Tibial artery (tissue), 4 donors: ENCODE measurements around the gene SCN3A.

Source experiments
- DNase-seq, 2 donors: peaks; one replicate each; pipeline ENCODE4 v3.0.0-alpha.2; 2019
- H3K27ac ChIP-seq, 2 donors: fragments of 200-600 bp; sonication (generic) in 1 of 2; 1 replicate in 1 of 2; 2 replicates in 1 of 2; pipeline ENCODE4 v1.5.1; 2018 to 2019; ENCODE audit warnings: mild to moderate bottlenecking in 1 of 2
- H3K27me3 ChIP-seq, 2 donors: fragments of 200-600 bp; sonication (generic) in 1 of 2; one replicate each; pipeline versions ENCODE4 v1.5.1 to v1.6.0; 2016 to 2019
- H3K36me3 ChIP-seq, 3 donors: fragments of 200-600 bp; sonication (generic) in 2 of 3; one replicate each; pipeline ENCODE4 v1.5.1; 2016 to 2019; ENCODE audit warnings: mild to moderate bottlenecking in 2 of 3
- H3K4me1 ChIP-seq, 4 donors: fragments of 200-600 bp; sonication (generic) in 2 of 4; 1 replicate in 3 of 4; 2 replicates in 1 of 4; pipeline ENCODE4 v1.5.1; 2016 to 2019
- H3K4me3 ChIP-seq, 2 donors: fragments of 200-600 bp; sonication (generic) in 1 of 2; 1 replicate in 1 of 2; 2 replicates in 1 of 2; pipeline ENCODE4 v1.5.1; 2018 to 2019; ENCODE audit warnings: mild to moderate bottlenecking in 2 of 2
- H3K9me3 ChIP-seq, 3 donors: fragments of 200-600 bp; sonication (generic) in 1 of 3; one replicate each; pipeline ENCODE4 v1.5.1; 2016 to 2019
- CTCF ChIP-seq, 2 experiments: fragments of 200-600 bp in 1 of 2; fragments of 450-650 bp in 1 of 2; IDR thresholded peaks; one replicate each; pipeline ENCODE4 v1.5.1; 2017 to 2019; ENCODE audit warnings: antibody characterized with exemption in 2 of 2, mild to moderate bottlenecking in 1 of 2, moderate library complexity in 1 of 2
- intact Hi-C: fragments of 100-400 bp; cut with DNase I; formaldehyde crosslinking; loops from one replicate; pipeline ENCODE4 v1.15.0; 2023; ENCODE audit warnings: low total_unique reads

The SCN3A gene

GRCh38 chr2:165227571-165227970 lies 23.7 kb upstream of the SCN3A start:
- DNase-seq, result no peak
- no peaks in the 10 kb centered on the region for H3K9me3 ChIP-seq
- H3K4me3 ChIP-seq, result no peak overlapping the region
- H3K27ac ChIP-seq, result no peak overlapping the region
- no peaks in the 10 kb centered on the region for H3K4me1 ChIP-seq
- H3K36me3 ChIP-seq, result no peaks in the 10 kb centered on the region
- intact Hi-C loops, result no loop called here
- no peaks in the 10 kb centered on the region for H3K27me3 ChIP-seq
- TF ChIP-seq CTCF (IDR thresholded peaks at IDR 0.05), result no peak

GRCh38 chr2:165224941-165225340 lies 21.1 kb upstream of the SCN3A start:
- no peaks in the 10 kb centered on the region for H3K4me1 ChIP-seq
- no peak for TF ChIP-seq CTCF (IDR thresholded peaks at IDR 0.05)
- H3K36me3 ChIP-seq, result no peaks in the 10 kb centered on the region
- intact Hi-C loops, result no loop called here
- no peak for DNase-seq
- H3K27me3 ChIP-seq, result no peaks in the 10 kb centered on the region
- no peak overlapping the region for H3K4me3 ChIP-seq
- no peaks in the 10 kb centered on the region for H3K9me3 ChIP-seq
- H3K27ac ChIP-seq, result no peak overlapping the region

DNA sequence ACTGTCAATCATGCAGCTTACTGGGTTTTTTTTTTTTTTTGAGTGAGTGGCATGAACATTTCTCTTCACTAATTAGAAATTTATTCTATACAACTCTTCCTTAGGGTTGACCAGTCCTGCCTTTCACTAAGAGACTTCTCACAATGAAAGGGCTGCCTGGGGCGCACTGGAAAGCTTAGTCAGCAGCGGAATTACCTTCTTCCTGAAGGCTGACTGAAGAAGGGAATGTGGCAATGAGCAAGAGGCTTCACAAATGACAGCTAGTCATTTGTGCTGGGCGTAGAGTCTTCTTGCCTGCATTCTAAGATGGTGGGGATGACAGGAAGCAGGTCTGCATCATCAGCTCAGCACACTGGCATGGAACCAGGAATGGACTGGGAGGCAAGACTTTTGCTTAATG lies 15.6 kb upstream of the SCN3A start:
- TF ChIP-seq CTCF (IDR thresholded peaks at IDR 0.05), result no peak
- H3K4me3 ChIP-seq, result no peak overlapping the region
- no peaks in the 10 kb centered on the region for H3K4me1 ChIP-seq

GRCh38 chr2:165214093-165214492 lies 10.2 kb upstream of the SCN3A start:
- no peak for TF ChIP-seq CTCF (IDR thresholded peaks at IDR 0.05)
- Histone ChIP-seq H3K36me3 (no peaks in the 10 kb centered on the region), H3K4me3 (no peak overlapping the region), H3K4me1 (no peaks in the 10 kb centered on the region), H3K27me3 (no peaks in the 10 kb centered on the region), H3K9me3 (no peaks in the 10 kb centered on the region), H3K27ac (no peak overlapping the region)
- DNase-seq, result no peak
- intact Hi-C loops, result no loop called here

More for the DNA sequence above, 15.6 kb upstream of the SCN3A start:
- Histone ChIP-seq H3K36me3 (no peaks in the 10 kb centered on the region), H3K27ac (no peak overlapping the region), H3K27me3 (no peaks in the 10 kb centered on the region), H3K9me3 (no peaks in the 10 kb centered on the region)
- DNase-seq, result no peak
- intact Hi-C loops, result no loop called here

DNA sequence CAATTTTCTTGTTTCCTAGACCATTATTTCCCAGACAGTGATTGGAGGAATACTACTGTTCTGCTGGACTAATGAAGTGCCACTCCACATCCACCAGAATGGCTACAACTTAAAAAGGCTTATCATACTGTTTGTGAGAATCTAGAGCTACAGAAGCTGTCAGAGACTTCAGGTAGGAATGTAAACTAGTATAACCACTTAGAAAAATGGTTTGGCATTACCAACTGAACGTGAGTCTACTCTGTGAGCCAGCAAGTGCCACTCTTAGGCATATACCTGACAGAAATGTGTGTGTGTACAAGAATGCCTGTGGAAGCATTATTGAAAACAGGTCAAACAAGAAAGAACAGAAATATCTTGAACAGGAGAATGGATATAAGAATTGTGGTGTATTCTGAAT lies 4.2 kb upstream of the SCN3A start:
- Histone ChIP-seq H3K4me3 (no peak overlapping the region), H3K36me3 (no peaks in the 10 kb centered on the region), H3K27ac (no peak overlapping the region), H3K9me3 (no peaks in the 10 kb centered on the region), H3K4me1 (no peaks in the 10 kb centered on the region), H3K27me3 (no peaks in the 10 kb centered on the region)
- DNase-seq, result no peak
- intact Hi-C loops, result no loop called here
- TF ChIP-seq CTCF (IDR thresholded peaks at IDR 0.05), result no peak

DNA sequence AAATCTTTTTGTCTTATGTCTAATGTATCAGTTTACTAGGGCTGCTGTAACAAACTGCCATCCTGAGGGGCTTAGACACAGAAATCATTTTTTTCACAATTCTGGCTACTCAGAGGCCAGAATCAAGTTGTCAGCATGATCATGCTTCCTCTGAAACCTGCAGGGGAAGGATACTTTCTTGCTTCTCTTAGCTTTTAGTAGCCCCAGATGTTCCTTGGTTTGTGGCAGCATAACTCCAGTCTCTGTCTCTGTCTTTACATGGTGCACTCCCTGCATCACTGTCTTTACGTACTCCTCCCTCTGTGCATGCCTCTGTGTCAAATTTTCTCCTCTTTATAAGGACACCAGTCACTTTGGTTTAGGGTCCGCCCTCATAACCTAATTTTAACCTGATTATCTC lies 2.0 kb upstream of the SCN3A start:
- Histone ChIP-seq H3K27ac (no peak overlapping the region), H3K4me3 (no peak overlapping the region), H3K9me3 (no peaks in the 10 kb centered on the region), H3K36me3 (no peaks in the 10 kb centered on the region), H3K4me1 (no peaks in the 10 kb centered on the region), H3K27me3 (no peaks in the 10 kb centered on the region)
- no peak for DNase-seq
- no peak for TF ChIP-seq CTCF (IDR thresholded peaks at IDR 0.05)
- intact Hi-C loops, result no loop called here
